ENCODE data around the gene HEXIM1. TPM values are rescaled to one million over a fixed set of nuclear protein-coding genes. Genes with fewer than 3 reads are reported as not detected.

The HEXIM1 gene
- total RNA-seq, 2 donors from 2014 or later: 27.8 to 31.7 TPM

- intact Hi-C loops (cut with DNase I): loop anchor here in 1 of 2 donors (1.0 to 5.0 kb wide), 2 partner anchors 45 to 62 kb away; partner anchors contain the start of gene ACBD4
- DNase-seq: no peak
- ATAC-seq: no peak
Measured at GRCh38 chr17:45197108-45197507, 48.8 kb downstream of the HEXIM1 start.

DNA sequence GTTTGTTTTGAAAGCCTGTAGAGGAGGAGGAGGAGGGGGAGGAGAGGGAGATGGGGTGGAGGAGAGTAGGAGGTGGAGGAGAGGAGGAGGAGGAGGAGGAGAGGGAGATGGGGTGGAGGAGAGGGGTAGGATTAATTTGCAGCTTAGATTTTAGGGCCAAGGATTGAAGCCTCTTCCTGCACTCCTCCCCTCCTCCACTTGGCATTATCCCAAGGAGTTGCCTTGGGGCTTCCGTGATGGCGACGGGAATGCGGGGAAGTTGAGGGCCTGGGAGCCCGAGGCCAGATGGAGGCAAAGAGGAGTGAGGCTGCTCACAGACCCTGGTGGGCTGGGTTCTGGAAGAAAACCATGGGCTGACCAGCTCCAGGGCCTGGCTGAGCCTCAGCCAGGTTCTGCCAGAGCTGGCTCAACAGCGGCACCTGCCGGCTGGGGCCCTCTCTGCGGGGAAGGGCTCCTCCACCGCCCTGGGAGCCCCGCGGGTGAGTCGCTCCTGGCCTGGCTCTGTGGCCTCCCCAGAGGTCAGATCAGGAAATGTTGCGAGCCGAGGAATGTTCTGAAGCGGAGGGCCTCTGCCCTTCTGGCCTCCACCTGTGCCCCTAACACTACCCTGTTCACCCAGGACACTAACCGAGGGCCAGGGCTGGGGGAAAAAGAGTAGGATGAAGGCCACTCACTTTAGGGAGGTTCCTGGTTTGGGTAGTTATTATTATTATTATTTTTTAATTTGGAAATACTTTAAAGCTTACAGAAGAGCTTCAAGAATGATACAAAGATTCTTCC is 49.5 kb downstream of the HEXIM1 start:
- intact Hi-C loops (cut with DNase I): loop anchor here in 1 of 2 donors (1.0 to 5.0 kb wide), 2 partner anchors 45 to 62 kb away; partner anchors contain the start of gene ACBD4
- DNase-seq: peak; percentile 94
- ATAC-seq: peak; percentile 97 to 99

DNA sequence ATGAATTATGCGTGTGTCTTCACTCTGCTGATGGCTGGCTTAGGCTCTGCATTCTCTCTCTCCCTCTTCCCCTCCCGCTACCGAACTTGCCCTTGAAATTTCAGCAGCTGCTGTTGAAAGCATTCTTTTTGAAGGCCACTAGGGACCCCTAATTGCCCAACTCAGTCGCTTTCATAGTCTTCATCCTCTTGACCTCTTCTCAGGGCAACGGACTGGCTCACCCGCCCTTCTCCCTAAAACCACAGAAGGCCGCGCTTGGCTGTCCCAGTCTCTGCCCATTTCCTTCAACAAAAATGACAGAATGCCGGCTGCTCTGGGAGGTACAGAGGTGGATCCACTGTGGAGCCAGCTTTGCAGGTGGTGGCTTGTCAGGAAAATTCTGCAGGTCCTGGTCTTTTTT is 52.4 kb downstream of the HEXIM1 start:
- ATAC-seq (peak in 1 of 2 donors; percentile 53), DNase-seq (peak; percentile 42)
- intact Hi-C loops (cut with DNase I): loop anchor here in 1 of 2 donors (2.0 kb wide), 1 partner anchor 62 kb away; no protein-coding TSS in a partner anchor

DNA sequence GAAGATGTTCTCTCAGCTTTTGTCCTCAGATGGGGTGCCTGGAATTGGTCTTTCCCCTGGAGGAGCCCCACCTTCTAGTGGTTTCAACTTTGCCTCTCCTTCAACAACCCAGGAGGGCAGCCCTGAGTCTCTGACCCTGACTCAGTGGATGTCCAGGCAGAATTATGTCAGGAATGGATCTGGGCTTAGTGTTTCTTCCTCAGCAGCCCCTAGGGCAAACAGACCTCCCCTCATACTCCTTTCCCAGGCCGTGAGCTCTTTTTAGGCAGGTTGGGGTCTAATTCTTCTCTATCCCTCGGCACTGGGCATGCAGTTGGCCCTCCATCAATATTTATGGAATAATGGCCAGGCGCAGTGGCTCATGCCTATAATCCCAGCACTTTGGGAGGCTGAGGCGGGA is 53.2 kb downstream of the HEXIM1 start:
- DNase-seq (no peak), ATAC-seq (no peak)
- intact Hi-C loops (cut with DNase I): loop anchor here in 1 of 2 donors (2.0 kb wide), 1 partner anchor 63 kb away; no protein-coding TSS in a partner anchor

Small RNAs within 50 kb of the gene (microRNA-seq; reads per million reads assigned to microRNA genes)
- 0.27 to 0.60 reads per million in 2 donors for gene MIR6784

Other genes with a start within 250 kb of the HEXIM1 start
- gene EFTUD2, start 249.0 kb upstream of the HEXIM1 start, total RNA-seq: 10 to 100 TPM; 59.0 to 66.1 TPM
- 1 to 10 TPM; 2.3 to 4.0 TPM for gene GFAP, start 233.0 kb upstream of the HEXIM1 start, total RNA-seq
- under 1 TPM; 0.16 to 0.85 TPM for gene KIF18B, start 200.7 kb upstream of the HEXIM1 start, total RNA-seq
- gene C1QL1, start 180.2 kb upstream of the HEXIM1 start, total RNA-seq: 1 to 10 TPM in 1 of 2 donors, under 1 TPM in 1; 0.94 to 2.9 TPM
- gene DCAKD, start 96.8 kb upstream of the HEXIM1 start, total RNA-seq: 10 to 100 TPM; 30.9 to 33.2 TPM
- gene NMT1, start 87.2 kb upstream of the HEXIM1 start, total RNA-seq: 10 to 100 TPM; 66.6 to 92.4 TPM
- 100 to 1,000 TPM in 1 of 2 donors, 10 to 100 TPM in 1; 92.1 to 132 TPM for gene PLCD3, start 16.0 kb upstream of the HEXIM1 start, total RNA-seq
- gene ACBD4, start 12.8 kb upstream of the HEXIM1 start, total RNA-seq: 1 to 10 TPM; 8.4 to 8.7 TPM
- gene HEXIM2, start 13.4 kb downstream of the HEXIM1 start, total RNA-seq: 1 to 10 TPM; 4.2 to 4.4 TPM
- gene FMNL1, start 73.4 kb downstream of the HEXIM1 start, total RNA-seq: 10 to 100 TPM; 16.6 to 18.6 TPM
- gene SPATA32, start 113.6 kb downstream of the HEXIM1 start, total RNA-seq: not detected
- 10 to 100 TPM; 13.4 to 13.5 TPM for gene MAP3K14, start 168.5 kb downstream of the HEXIM1 start, total RNA-seq

All from left cardiac atrium (tissue), 4 donors.